Measurements from ENCODE around the gene UBE2H. TPM values are rescaled to one million over a fixed set of nuclear protein-coding genes. Genes with fewer than 3 reads are reported as not detected.

UBE2H gene
- total and polyA plus RNA-seq, 4 donors, result 11.9 to 84.2 (median 23.7) TPM

DNA sequence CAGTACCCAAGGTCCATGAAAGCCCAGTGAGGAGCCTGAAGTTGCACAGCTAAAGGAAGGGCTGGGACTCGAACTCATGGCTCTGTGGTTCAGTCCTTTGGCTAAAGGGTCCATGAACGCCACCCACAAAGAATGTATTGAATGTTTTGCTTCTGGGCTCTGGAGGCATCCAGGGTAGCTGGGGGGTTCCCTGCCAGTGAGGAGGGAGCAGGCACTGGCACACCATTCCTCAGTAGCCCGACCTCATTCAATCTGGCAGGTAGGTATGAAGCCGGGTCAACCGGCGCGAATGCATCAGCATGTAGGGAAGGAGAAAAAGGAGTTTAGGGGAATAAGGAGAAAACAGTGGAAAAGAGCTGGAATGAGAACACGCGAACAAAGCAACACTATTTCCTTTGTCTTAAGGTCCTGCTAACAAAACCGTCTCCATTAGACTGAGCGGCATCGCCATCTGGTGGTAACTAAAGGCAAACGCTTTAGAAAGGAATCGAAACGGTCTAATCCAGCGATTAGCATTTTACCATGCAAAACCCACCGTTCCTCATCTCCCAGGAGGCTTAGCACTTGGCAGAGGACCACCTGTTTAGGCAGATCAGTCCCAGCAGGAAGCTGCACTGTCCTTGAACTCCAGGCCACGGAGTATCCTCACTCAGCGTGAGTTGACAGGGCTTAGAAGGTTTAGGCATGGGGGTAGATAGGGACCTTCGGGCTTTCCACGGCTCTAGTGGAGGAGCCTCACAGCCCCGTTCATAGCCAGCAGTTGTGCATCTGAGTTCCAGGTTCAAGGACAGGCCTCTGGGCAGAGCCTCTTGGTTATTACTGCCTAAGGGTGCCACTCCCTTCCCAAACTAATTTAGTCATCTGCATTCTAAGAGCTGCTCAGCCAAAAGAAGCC lies 122.8 kb downstream of the UBE2H start:
- H3K4me1 ChIP-seq (ENCODE audit: control insufficient read depth in 4 of 4, insufficient read depth in 4 of 4, low read length in 3 of 4), result peaks cover 0 to 18% (median 9%) of the 10 kb centered on the region in 4 donors

More for the DNA sequence above, 122.8 kb downstream of the UBE2H start:
- Histone ChIP-seq H3K27ac (ENCODE audit: low read depth in 1 of 2, low read length in 2 of 2) (no peak overlapping the region), H3K9ac (ENCODE audit: low read depth in 1 of 2, low read length in 2 of 2) (no peak overlapping the region), H3K27me3 (ENCODE audit: control insufficient read depth in 4 of 4, insufficient read depth in 4 of 4, low read length in 3 of 4) (no peaks in the 10 kb centered on the region), H3K9me3 (ENCODE audit: control insufficient read depth in 4 of 4, low read length in 3 of 4) (no peaks in the 10 kb centered on the region), H3K36me3 (ENCODE audit: control insufficient read depth in 4 of 4, insufficient read depth in 3 of 4, low read depth in 1 of 4, low read length in 3 of 4) (peaks cover 0 to 10% (median 5%) of the 10 kb centered on the region in 4 donors), H3K4me3 (ENCODE audit: low read depth in 1 of 3, low read length in 3 of 3) (peak overlapping the region in 1 of 3 donors; percentile 26)
- TF ChIP-seq, protein P1, sequence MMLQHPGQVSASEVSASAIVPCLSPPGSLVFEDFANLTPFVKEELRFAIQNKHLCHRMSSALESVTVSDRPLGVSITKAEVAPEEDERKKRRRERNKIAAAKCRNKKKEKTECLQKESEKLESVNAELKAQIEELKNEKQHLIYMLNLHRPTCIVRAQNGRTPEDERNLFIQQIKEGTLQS (IDR thresholded peaks at IDR 0.05), result no peak
- TF ChIP-seq FOXA2 (IDR thresholded peaks at IDR 0.05) (no peak), JUND (IDR thresholded peaks at IDR 0.05) (no peak), HNF4A (conservative IDR thresholded peaks at IDR 0.05) (peak; percentile 18 to 44), EGR1 (IDR thresholded peaks at IDR 0.05; ENCODE audit: low read depth in 2 of 2) (no peak), ZBTB33 (IDR thresholded peaks at IDR 0.05) (no peak), RXRA (IDR thresholded peaks at IDR 0.05) (peak; percentile 42 to 73), TAF1 (conservative IDR thresholded peaks at IDR 0.05) (no peak), RAD21 (IDR thresholded peaks at IDR 0.05) (peak; percentile 82 to 91), CTCF (IDR thresholded peaks at IDR 0.05; ENCODE audit: low read depth, low read length, missing input control) (peak; percentile 85), SP1 (IDR thresholded peaks at IDR 0.05) (peak; percentile 43), HNF4G (IDR thresholded peaks at IDR 0.05) (no peak), NR2F2 (IDR thresholded peaks at IDR 0.05) (peak; percentile 12), YY1 (IDR thresholded peaks at IDR 0.05) (no peak)
- TF ChIP-seq, protein P2, sequence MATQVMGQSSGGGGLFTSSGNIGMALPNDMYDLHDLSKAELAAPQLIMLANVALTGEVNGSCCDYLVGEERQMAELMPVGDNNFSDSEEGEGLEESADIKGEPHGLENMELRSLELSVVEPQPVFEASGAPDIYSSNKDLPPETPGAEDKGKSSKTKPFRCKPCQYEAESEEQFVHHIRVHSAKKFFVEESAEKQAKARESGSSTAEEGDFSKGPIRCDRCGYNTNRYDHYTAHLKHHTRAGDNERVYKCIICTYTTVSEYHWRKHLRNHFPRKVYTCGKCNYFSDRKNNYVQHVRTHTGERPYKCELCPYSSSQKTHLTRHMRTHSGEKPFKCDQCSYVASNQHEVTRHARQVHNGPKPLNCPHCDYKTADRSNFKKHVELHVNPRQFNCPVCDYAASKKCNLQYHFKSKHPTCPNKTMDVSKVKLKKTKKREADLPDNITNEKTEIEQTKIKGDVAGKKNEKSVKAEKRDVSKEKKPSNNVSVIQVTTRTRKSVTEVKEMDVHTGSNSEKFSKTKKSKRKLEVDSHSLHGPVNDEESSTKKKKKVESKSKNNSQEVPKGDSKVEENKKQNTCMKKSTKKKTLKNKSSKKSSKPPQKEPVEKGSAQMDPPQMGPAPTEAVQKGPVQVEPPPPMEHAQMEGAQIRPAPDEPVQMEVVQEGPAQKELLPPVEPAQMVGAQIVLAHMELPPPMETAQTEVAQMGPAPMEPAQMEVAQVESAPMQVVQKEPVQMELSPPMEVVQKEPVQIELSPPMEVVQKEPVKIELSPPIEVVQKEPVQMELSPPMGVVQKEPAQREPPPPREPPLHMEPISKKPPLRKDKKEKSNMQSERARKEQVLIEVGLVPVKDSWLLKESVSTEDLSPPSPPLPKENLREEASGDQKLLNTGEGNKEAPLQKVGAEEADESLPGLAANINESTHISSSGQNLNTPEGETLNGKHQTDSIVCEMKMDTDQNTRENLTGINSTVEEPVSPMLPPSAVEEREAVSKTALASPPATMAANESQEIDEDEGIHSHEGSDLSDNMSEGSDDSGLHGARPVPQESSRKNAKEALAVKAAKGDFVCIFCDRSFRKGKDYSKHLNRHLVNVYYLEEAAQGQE (IDR thresholded peaks at IDR 0.05), result no peak
- TF ChIP-seq, protein P3, sequence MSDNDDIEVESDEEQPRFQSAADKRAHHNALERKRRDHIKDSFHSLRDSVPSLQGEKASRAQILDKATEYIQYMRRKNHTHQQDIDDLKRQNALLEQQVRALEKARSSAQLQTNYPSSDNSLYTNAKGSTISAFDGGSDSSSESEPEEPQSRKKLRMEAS (IDR thresholded peaks at IDR 0.05), result no peak
- WGBS, result 16% methylated on average over 22 of the region's 22 CpGs
- peak; percentile 52 for DNase-seq (ENCODE audit: low spot score)
